AG09309 (cell line): ENCODE data around the gene CCDC3.

Experiments
- DNase-seq: peaks from one replicate; pipeline ENCODE4 v3.0.0-alpha.2; 2010; ENCODE audit warnings: low read depth
- H3K4me3 ChIP-seq: 2 replicates; pipeline ENCODE4 v1.5.1; 2011; ENCODE audit warnings: mild to moderate bottlenecking, low read depth, low read length, moderate library complexity; ENCODE audit not compliant: control insufficient read depth
- CTCF ChIP-seq: IDR thresholded peaks from 2 replicates; pipeline ENCODE4 v1.5.1; 2011; ENCODE audit warnings: mild to moderate bottlenecking, low read depth, low read length, inconsistent platforms; ENCODE audit not compliant: insufficient read depth, control insufficient read depth; ENCODE audit errors: missing control alignments

The CCDC3 gene

GRCh38 chr10:12906051-12906541 lies 95.4 kb downstream of the CCDC3 start:
- TF ChIP-seq CTCF: no peak
- DNase-seq: no peak
- H3K4me3 ChIP-seq: no peak overlapping the region

- DNase-seq: no peak
- TF ChIP-seq CTCF: no peak
Measured at GRCh38 chr10:12905067-12905466, 96.4 kb downstream of the CCDC3 start.

GRCh38 chr10:12902851-12903358 lies 98.6 kb downstream of the CCDC3 start:
- no peak for TF ChIP-seq CTCF
- H3K4me3 ChIP-seq: no peak overlapping the region
- no peak for DNase-seq

More at GRCh38 chr10:12905067-12905466, 96.4 kb downstream of the CCDC3 start:
- no peak overlapping the region for H3K4me3 ChIP-seq

GRCh38 chr10:12902135-12902572 lies 99.4 kb downstream of the CCDC3 start:
- TF ChIP-seq CTCF: peak; percentile 82
- DNase-seq: peak; percentile 17

GRCh38 chr10:12899546-12899945 lies 102.0 kb downstream of the CCDC3 start:
- no peak overlapping the region for H3K4me3 ChIP-seq
- TF ChIP-seq CTCF: no peak
- no peak for DNase-seq

More at GRCh38 chr10:12902135-12902572, 99.4 kb downstream of the CCDC3 start:
- H3K4me3 ChIP-seq: no peak overlapping the region

GRCh38 chr10:12898271-12898670 lies 103.2 kb downstream of the CCDC3 start:
- no peak for TF ChIP-seq CTCF
- H3K4me3 ChIP-seq: no peak overlapping the region
- no peak for DNase-seq
